SH-SY5Y (cell line): ENCODE results near the gene EIF3J.

ENCODE experiments used
- GATA2 ChIP-seq: IDR thresholded peaks from 2 replicates; pipeline ENCODE4 v1.6.1; 2011; ENCODE audit warnings: mild to moderate bottlenecking, low read depth, low read length
- GATA3 ChIP-seq: IDR thresholded peaks from 2 replicates; pipeline ENCODE4 v1.6.1; 2011; ENCODE audit warnings: low read depth, mild to moderate bottlenecking, low read length, moderate library complexity

- no peak for TF ChIP-seq GATA3
- TF ChIP-seq GATA2: no peak
Measured at GRCh38 chr15:44490622-44491021, 46.3 kb upstream of the EIF3J start.
